ENCODE results near the gene CNIH2.
"Not testable (repeated sequence)": the region's sequence is repeated elsewhere in the genome, so short reads cannot be mapped to it uniquely, and the experiment has no call there.

Gene CNIH2

GRCh38 chr11:66317723-66318599 is 40.0 kb downstream of the CNIH2 start:
- no peak for DNase-seq

DNA sequence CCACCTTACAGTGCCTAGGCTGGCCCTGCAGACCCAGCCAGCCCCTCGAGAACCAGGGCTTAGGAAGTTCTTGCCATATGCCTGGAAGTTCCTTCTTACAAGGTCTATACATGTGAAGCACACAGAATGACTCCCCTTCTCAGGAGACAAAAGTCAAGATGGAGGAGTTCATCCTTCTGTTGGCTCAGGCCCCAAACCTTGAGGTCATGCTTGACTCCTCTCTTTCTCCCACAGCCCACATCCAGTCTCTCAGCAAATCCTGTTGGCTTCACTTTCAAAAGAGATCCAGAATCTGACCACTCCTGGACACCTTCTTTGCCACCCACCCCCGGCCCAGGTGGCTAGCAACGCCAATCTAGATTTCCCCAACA is 40.6 kb downstream of the CNIH2 start:
- no peak for DNase-seq

DNA sequence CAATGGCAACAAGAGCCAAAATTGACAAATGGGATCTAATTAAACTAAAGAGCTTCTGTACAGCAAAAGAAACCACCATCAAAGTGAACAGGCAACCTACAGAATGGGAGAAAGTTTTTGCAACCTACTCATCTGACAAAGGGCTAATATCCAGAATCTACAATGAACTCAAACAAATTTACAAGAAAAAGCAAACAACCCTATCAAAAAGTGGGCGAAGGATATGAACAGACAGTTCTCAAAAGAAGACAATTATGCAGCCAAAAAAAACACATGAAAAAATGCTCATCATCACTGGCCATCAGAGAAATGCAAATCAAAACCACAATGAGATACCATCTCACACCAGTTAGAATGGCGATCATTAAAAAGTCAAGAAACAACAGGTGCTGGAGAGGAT is 42.3 kb downstream of the CNIH2 start:
- not testable (repeated sequence) for DNase-seq

DNA sequence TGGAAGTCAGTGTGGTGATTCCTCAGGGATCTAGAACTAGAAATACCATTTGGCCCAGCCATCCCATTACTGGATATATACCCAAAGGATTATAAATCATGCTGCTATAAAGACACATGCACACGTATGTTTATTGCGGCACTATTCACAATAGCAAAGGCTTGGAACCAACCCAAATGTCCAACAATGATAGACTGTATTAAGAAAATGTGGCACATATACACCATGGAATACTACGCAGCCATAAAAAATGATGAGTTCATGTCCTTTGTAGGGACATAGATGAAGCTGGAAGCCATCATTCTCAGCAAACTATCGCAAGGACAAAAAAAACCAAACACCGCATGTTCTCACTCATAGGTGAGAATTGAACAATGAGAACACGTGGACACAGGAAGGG is 42.8 kb downstream of the CNIH2 start:
- DNase-seq, result not testable (repeated sequence)

GRCh38 chr11:66321606-66322005 is 43.6 kb downstream of the CNIH2 start:
- DNase-seq, result no peak

- DNase-seq, result no peak
Observed at GRCh38 chr11:66322732-66323427, 44.9 kb downstream of the CNIH2 start.

DNA sequence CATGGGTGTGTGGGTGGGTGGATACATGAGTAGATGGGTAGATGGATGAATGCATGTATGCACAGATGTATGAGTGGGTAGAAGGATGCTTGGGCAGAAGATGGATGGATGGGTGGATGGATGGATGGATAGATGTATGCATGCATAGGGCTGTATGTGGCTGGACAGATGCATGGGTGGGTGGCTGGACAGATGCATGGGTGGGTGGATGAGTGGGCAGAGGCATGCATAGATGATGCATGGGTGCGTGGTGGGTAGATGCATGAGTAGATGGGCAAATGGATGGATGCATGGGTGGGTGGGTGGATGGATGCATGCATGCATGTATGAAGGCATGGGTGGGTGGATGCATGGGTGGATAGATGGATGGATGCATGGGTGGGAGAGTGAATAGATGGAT is 45.7 kb downstream of the CNIH2 start:
- no peak for DNase-seq

- DNase-seq, result no peak
Observed at GRCh38 chr11:66324664-66325063, 46.7 kb downstream of the CNIH2 start.

- no peak for DNase-seq
Observed at GRCh38 chr11:66325263-66325671, 47.3 kb downstream of the CNIH2 start.

DNA sequence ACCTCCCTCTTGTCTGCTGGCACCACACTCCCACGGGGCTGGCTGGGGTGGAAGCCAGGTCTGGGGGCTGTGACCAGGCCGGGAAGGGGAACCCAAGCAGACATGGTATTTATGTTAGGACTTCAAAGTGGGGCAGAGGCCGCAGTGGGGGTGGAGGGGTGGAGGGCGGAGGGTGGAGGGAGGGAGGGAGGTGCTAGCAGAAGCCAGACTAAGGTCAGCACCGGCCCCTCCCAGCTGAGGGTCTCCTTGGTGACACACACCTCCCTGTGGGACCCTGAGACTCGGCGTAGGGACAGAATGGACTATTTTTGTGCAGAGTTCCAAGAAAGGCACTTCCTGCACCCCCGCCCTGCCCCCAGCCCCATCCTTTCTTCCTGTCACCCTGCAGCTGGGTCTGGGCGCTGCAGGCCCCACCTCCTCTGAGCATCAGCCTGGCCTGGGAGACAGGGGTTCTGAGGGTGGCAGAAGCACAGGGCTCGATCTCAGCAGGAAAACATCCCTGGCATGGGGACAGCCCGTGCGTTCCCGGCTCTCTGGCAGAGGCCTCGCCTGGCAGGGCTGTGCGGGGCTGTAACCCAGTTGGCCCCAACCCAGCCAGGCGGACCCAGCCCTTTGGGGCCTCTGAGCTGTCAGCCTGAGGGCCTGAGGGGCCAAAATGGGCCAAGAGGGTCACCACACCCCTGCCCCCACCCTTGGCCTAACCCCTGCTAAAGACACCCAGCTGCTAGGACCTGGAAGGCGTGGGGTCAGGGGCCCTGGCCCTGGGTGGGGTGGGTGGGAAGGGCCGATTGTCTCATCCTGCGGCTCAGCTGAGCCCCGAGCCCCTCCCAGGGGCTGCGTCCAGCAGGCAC is 48.5 kb downstream of the CNIH2 start:
- DNase-seq, result no peak

GRCh38 chr11:66327171-66328030 is 49.4 kb downstream of the CNIH2 start:
- DNase-seq, result no peak

DNA sequence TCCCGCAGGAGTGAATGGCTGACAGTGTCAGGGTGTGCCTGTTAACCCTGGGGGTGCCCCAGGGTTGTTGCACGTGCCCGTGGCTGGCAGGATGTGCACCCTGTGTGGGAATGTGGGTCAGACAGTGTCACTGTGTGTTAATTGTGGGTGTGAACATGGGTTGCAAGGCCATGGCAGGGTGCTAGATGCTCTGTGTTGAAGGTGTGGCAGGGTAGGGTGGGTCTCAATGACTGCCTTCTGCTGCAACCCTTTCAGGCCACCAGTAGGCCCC is 50.0 kb downstream of the CNIH2 start:
- no peak for DNase-seq

GRCh38 chr11:66328302-66329144 is 50.5 kb downstream of the CNIH2 start:
- peak; percentile 60 for DNase-seq

- no peak for DNase-seq
Observed at GRCh38 chr11:66329165-66329673, 51.2 kb downstream of the CNIH2 start.

GRCh38 chr11:66330931-66331330 is 53.0 kb downstream of the CNIH2 start:
- DNase-seq, result no peak

DNA sequence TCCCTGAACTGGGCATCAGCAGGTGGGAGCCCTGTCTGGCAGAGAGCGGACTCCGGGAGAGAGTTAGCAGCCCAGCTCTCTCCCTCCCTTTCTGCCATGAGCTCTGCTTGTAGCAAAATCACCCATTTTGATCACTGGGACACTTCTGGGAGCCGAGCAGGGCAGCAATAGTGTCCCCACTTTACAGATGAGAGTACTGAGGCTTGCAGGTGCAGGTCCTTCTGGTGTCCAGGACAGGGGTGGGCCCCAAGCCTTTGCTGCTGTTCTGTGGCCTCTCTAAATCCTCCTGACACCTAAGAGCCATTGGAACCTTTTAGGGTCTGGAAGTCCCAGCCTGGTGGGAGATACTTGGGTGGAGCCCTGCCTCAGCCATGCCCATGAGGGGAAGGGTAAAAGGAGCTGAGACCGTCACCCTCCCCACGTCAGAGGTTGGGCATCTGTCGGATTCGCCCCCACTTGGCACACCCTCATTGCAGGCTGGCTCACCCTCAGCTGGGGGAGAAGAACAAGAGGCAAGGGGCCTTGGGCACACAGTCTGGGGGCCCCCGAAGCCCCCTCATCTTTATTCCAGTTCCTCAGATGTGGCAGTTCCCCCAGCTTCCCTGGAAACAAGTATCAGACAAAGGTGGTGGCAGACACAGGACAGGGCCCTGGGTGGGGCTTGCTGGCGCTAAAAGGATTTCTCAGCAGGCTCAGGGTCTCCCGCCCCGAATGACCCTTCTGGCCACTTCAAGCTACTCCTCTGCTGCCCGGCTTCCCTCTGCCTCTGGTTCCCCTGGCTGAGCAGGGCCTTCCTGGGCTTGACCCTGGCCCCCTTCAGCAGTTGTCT is 53.8 kb downstream of the CNIH2 start:
- no peak for DNase-seq

DNA sequence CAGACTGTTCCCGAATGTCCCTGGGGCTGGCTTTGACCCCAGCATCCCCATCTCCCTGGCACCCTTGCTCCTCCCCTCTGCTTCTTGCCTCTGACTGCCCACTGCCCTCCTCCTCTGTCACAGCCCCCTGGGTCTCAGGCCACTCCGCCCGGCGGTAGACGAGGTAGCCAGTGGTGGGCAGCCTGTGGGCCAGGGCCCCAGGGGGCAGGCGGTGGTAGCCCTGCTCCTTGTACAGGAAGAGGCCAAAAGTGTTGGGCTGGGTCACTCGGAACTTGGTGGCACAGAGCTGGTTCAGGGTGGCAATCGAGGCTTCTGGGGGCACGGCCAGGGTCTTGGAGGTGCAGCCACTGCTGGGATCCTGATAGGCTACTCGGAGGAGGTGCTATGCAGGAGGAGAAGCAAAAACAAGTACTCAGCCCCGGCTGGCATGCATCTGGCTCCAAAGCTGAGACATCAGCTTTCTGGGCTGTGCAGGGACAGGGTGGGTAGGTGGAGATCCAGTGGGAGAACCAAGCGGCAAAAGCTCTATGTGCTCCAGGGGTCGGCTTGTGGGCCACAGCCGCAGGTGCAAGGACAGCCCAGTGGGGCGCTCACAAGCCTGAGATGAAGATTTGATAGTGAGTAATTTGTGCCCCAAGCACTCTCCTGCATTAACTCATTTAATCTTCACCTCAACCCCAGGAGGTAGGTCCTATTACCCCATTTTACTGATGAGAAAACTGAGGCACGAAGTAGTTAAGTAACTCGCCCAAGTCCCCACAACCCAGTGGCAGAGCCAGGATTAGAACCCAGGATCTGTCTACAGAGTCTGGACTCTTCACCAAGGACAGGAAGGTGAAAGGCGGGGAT is 54.6 kb downstream of the CNIH2 start:
- no peak for DNase-seq

GRCh38 chr11:66333220-66333877 is 55.4 kb downstream of the CNIH2 start:
- DNase-seq, result no peak

Data from NCI-H1092 (cell line).